ENCODE measurements around the gene MROH2A.

MROH2A gene

GRCh38 chr2:233832869-233833311 lies 54.8 kb downstream of the MROH2A start:
- peaks cover 30% of the 10 kb centered on the region for H3K36me3 ChIP-seq (replicated peaks; ENCODE audit: low read depth, low read length)
- H3K4me1 ChIP-seq (ENCODE audit: low read length), result no peaks in the 10 kb centered on the region
- H3K27ac ChIP-seq (ENCODE audit: low read length), result no peak overlapping the region
- no peak overlapping the region for H3K4me3 ChIP-seq (ENCODE audit: low read length)
- H4K20me1 ChIP-seq (ENCODE audit: insufficient read depth, low read length), result peaks cover 10% of the 10 kb centered on the region
- no peak for TF ChIP-seq EZH2phosphoT487 (IDR thresholded peaks at IDR 0.05; ENCODE audit: low read depth)
- TF ChIP-seq CTCF (IDR thresholded peaks at IDR 0.05; ENCODE audit: low read depth, low read length), result no peak
- H3K79me2 ChIP-seq (ENCODE audit: low read length), result peaks cover 18% of the 10 kb centered on the region
- H3K4me2 ChIP-seq (ENCODE audit: low read length), result no peak overlapping the region
- H3K27me3 ChIP-seq (ENCODE audit: low read depth, low read length), result no peaks in the 10 kb centered on the region
- H3K9me3 ChIP-seq (ENCODE audit: insufficient read depth, low read length), result no peaks in the 10 kb centered on the region
- H3K9ac ChIP-seq (ENCODE audit: low read length), result no peak overlapping the region
- H2AFZ ChIP-seq (ENCODE audit: low read depth, low read length), result no peak overlapping the region

GRCh38 chr2:233833345-233833744 lies 55.2 kb downstream of the MROH2A start:
- Histone ChIP-seq H3K27me3 (ENCODE audit: low read depth, low read length) (no peaks in the 10 kb centered on the region), H3K4me2 (ENCODE audit: low read length) (no peak overlapping the region), H3K36me3 (replicated peaks; ENCODE audit: low read depth, low read length) (peaks cover 35% of the 10 kb centered on the region), H3K9ac (ENCODE audit: low read length) (no peak overlapping the region), H3K4me1 (ENCODE audit: low read length) (no peaks in the 10 kb centered on the region), H2AFZ (ENCODE audit: low read depth, low read length) (no peak overlapping the region), H3K9me3 (ENCODE audit: insufficient read depth, low read length) (no peaks in the 10 kb centered on the region), H3K79me2 (ENCODE audit: low read length) (peaks cover 23% of the 10 kb centered on the region), H3K27ac (ENCODE audit: low read length) (no peak overlapping the region), H4K20me1 (ENCODE audit: insufficient read depth, low read length) (peaks cover 15% of the 10 kb centered on the region), H3K4me3 (ENCODE audit: low read length) (no peak overlapping the region)
- TF ChIP-seq EZH2phosphoT487 (IDR thresholded peaks at IDR 0.05; ENCODE audit: low read depth), result no peak

GRCh38 chr2:233835230-233836186 lies 57.4 kb downstream of the MROH2A start:
- peaks cover 44% of the 10 kb centered on the region for H3K79me2 ChIP-seq (ENCODE audit: low read length)
- peaks cover 53% of the 10 kb centered on the region for H3K36me3 ChIP-seq (replicated peaks; ENCODE audit: low read depth, low read length)
- no peak overlapping the region for H2AFZ ChIP-seq (ENCODE audit: low read depth, low read length)
- no peak overlapping the region for H3K9ac ChIP-seq (ENCODE audit: low read length)
- H3K9me3 ChIP-seq (ENCODE audit: insufficient read depth, low read length), result no peaks in the 10 kb centered on the region
- H3K27me3 ChIP-seq (ENCODE audit: low read depth, low read length), result no peaks in the 10 kb centered on the region
- no peak overlapping the region for H3K4me2 ChIP-seq (ENCODE audit: low read length)
- no peak overlapping the region for H3K27ac ChIP-seq (ENCODE audit: low read length)
- H3K4me3 ChIP-seq (ENCODE audit: low read length), result no peak overlapping the region
- no peak for TF ChIP-seq EZH2phosphoT487 (IDR thresholded peaks at IDR 0.05; ENCODE audit: low read depth)
- TF ChIP-seq CTCF (IDR thresholded peaks at IDR 0.05; ENCODE audit: low read depth, low read length), result no peak
- H4K20me1 ChIP-seq (ENCODE audit: insufficient read depth, low read length), result peaks cover 36% of the 10 kb centered on the region
- H3K4me1 ChIP-seq (ENCODE audit: low read length), result no peaks in the 10 kb centered on the region

DNA sequence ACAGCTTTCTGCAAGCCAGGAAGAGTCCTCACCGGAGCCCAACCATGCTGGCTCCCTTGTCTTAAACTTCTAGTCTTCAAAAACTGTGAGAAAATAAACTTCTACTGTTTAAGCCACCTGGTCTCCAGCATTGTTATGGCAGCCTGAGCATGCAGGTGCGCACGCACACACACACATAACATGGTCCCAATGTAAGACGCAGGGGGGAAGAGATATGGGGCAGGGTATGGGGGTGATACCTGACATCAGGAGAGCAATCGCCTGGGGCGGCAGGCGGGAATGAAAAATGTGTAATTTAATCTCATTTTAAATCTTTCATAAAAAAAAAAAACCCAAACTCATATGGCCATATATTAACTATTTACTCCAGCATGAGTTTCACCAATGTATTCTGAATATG lies 58.2 kb downstream of the MROH2A start:
- H3K9me3 ChIP-seq (ENCODE audit: insufficient read depth, low read length), result no peaks in the 10 kb centered on the region
- no peaks in the 10 kb centered on the region for H3K27me3 ChIP-seq (ENCODE audit: low read depth, low read length)
- no peak overlapping the region for H3K4me2 ChIP-seq (ENCODE audit: low read length)
- peaks cover 62% of the 10 kb centered on the region for H3K36me3 ChIP-seq (replicated peaks; ENCODE audit: low read depth, low read length)
- no peak overlapping the region for H3K4me3 ChIP-seq (ENCODE audit: low read length)
- no peak overlapping the region for H3K9ac ChIP-seq (ENCODE audit: low read length)
- H3K79me2 ChIP-seq (ENCODE audit: low read length), result peaks cover 53% of the 10 kb centered on the region
- no peak overlapping the region for H3K27ac ChIP-seq (ENCODE audit: low read length)
- H3K4me1 ChIP-seq (ENCODE audit: low read length), result no peaks in the 10 kb centered on the region
- H2AFZ ChIP-seq (ENCODE audit: low read depth, low read length), result no peak overlapping the region
- TF ChIP-seq CTCF (IDR thresholded peaks at IDR 0.05; ENCODE audit: low read depth, low read length), result no peak
- no peak for TF ChIP-seq EZH2phosphoT487 (IDR thresholded peaks at IDR 0.05; ENCODE audit: low read depth)
- H4K20me1 ChIP-seq (ENCODE audit: insufficient read depth, low read length), result peaks cover 44% of the 10 kb centered on the region
